ENCODE data around the gene RPS18.
A peak's percentile ranks its signal among the peaks of the same experiment; 100 is the strongest.

The RPS18 gene

GRCh38 chr6:33313709-33314514 is 42.0 kb downstream of the RPS18 start, which contains the start of gene TAPBP:
TAPBP (minus strand) TSS chr6:33314078; CDS start chr6:33314041, 37 bp downstream.
- H3K27me3 ChIP-seq (ENCODE audit: insufficient read depth, poor library complexity, severe bottlenecking), result no peaks in the 10 kb centered on the region
- H3K27ac ChIP-seq (replicated peaks), result peak within 1 kb of the TSS; percentile 98
- peak within 1 kb of the TSS; percentile 66 for H3K4me3 ChIP-seq (replicated peaks; ENCODE audit: insufficient read depth, low read length)
- DNase-seq (ENCODE audit: low read depth in 1 of 2, low spot score in 1 of 2), result peak in 1 of 2 experiments; percentile 63
- peak; percentile 67; the same call in 1 of the 2 replicates for TF ChIP-seq POLR2AphosphoS5 (IDR thresholded peaks at IDR 0.05; ENCODE audit: low read depth)
- TF ChIP-seq CTCF (IDR thresholded peaks at IDR 0.05; ENCODE audit: insufficient read depth, low read length), result no peak
- peak; percentile 51; the same call in 1 of the 2 replicates for TF ChIP-seq SPI1 (IDR thresholded peaks at IDR 0.05; ENCODE audit: borderline replicate concordance, low read depth)
- TF ChIP-seq REST (IDR thresholded peaks at IDR 0.05; ENCODE audit: insufficient replicate concordance, low read depth), result peak; percentile 46

GRCh38 chr6:33314515-33314942 is 42.7 kb downstream of the RPS18 start:
- Histone ChIP-seq H3K27me3 (ENCODE audit: insufficient read depth, poor library complexity, severe bottlenecking) (no peaks in the 10 kb centered on the region), H3K4me3 (replicated peaks; ENCODE audit: insufficient read depth, low read length) (peak overlapping the region; percentile 66), H3K27ac (replicated peaks) (peak overlapping the region; percentile 98)
- no peak for TF ChIP-seq REST (IDR thresholded peaks at IDR 0.05; ENCODE audit: insufficient replicate concordance, low read depth)
- no peak for TF ChIP-seq GABPA (IDR thresholded peaks at IDR 0.05; ENCODE audit: low read depth)
- peak in 1 of 2 experiments; percentile 68 for DNase-seq (ENCODE audit: low read depth in 1 of 2, low spot score in 1 of 2)

- Histone ChIP-seq H3K4me3 (replicated peaks; ENCODE audit: insufficient read depth, low read length) (no peak overlapping the region), H3K27ac (replicated peaks) (peak overlapping the region; percentile 98), H3K27me3 (ENCODE audit: insufficient read depth, poor library complexity, severe bottlenecking) (no peaks in the 10 kb centered on the region)
- TF ChIP-seq POLR2AphosphoS5 (IDR thresholded peaks at IDR 0.05; ENCODE audit: low read depth), result no peak
- TF ChIP-seq CTCF (IDR thresholded peaks at IDR 0.05; ENCODE audit: insufficient read depth, low read length), result no peak
- TF ChIP-seq REST (IDR thresholded peaks at IDR 0.05; ENCODE audit: insufficient replicate concordance, low read depth), result no peak
- TF ChIP-seq SPI1 (IDR thresholded peaks at IDR 0.05; ENCODE audit: borderline replicate concordance, low read depth), result no peak
- no peak for DNase-seq (ENCODE audit: low read depth in 1 of 2, low spot score in 1 of 2)
Observed at GRCh38 chr6:33314943-33315792, 43.3 kb downstream of the RPS18 start.
